Adrenal gland (tissue), 5 donors: ENCODE measurements around the gene JARID2.

Source experiments
- POLR2A ChIP-seq, 2 donors: fragments of 450-650 bp; IDR thresholded peaks; one replicate each; pipeline ENCODE4 v1.6.1; 2017; ENCODE audit warnings: antibody characterized with exemption in 2 of 2, mild to moderate bottlenecking in 2 of 2, moderate library complexity in 1 of 2
- TF ChIP-seq, protein P1 (sequence below), 6 experiments: fragments of 450-650 bp in 4 of 6; fragments of 200-600 bp in 2 of 6; sonication (generic) in 1 of 6; IDR thresholded peaks; 1 replicate in 5 of 6; 2 replicates in 1 of 6; pipeline versions ENCODE4 v1.5.1 to v1.8.0; 2016 to 2021; ENCODE audit warnings: antibody characterized with exemption in 6 of 6, mild to moderate bottlenecking in 2 of 6, moderate library complexity in 1 of 6
- donor health status: DM: no; HTN: no; CAD: no.

DNA sequence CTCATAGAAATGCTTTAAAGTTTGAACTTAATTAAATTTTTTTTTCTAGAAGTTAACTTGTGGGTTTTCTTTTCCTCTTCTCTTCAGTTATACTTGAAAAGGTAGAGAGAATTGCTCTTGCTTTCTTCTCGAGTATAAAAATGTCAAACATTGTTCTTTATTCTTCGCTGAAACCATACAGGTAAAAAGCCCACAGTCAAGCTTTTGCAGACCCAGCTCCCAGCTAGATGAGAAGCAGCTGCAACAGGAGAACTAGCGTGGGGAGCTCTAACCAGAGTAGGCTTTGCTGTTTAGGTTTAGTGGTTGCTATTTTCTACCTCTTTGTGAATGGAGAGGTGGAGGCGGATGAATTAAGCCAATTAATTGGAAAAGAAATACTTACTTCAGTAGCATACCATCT is 102.7 kb downstream of the JARID2 start:
- TF ChIP-seq POLR2A (IDR thresholded peaks at IDR 0.05) = no peak
- TF ChIP-seq, protein P1, sequence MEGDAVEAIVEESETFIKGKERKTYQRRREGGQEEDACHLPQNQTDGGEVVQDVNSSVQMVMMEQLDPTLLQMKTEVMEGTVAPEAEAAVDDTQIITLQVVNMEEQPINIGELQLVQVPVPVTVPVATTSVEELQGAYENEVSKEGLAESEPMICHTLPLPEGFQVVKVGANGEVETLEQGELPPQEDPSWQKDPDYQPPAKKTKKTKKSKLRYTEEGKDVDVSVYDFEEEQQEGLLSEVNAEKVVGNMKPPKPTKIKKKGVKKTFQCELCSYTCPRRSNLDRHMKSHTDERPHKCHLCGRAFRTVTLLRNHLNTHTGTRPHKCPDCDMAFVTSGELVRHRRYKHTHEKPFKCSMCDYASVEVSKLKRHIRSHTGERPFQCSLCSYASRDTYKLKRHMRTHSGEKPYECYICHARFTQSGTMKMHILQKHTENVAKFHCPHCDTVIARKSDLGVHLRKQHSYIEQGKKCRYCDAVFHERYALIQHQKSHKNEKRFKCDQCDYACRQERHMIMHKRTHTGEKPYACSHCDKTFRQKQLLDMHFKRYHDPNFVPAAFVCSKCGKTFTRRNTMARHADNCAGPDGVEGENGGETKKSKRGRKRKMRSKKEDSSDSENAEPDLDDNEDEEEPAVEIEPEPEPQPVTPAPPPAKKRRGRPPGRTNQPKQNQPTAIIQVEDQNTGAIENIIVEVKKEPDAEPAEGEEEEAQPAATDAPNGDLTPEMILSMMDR (IDR thresholded peaks at IDR 0.05) = no peak
